Inflammatory macrophage treated with lipopolysaccharide for 4 hours (primary cell): ENCODE measurements around the gene ZNF740.
A peak's percentile ranks its signal among the peaks of the same experiment; 100 is the strongest.
"Not testable (repeated sequence)": the region's sequence is repeated elsewhere in the genome, so short reads cannot be mapped to it uniquely, and the experiment has no call there.

Experiments used
- DNase-seq: peaks from one replicate; pipeline ENCODE4 v3.0.0-alpha.2; 2020

ZNF740 gene

GRCh38 chr12:53195516-53196420 is 15.2 kb downstream of the ZNF740 start:
- no peak for DNase-seq

GRCh38 chr12:53196486-53196885 is 16.0 kb downstream of the ZNF740 start:
- no peak for DNase-seq

DNA sequence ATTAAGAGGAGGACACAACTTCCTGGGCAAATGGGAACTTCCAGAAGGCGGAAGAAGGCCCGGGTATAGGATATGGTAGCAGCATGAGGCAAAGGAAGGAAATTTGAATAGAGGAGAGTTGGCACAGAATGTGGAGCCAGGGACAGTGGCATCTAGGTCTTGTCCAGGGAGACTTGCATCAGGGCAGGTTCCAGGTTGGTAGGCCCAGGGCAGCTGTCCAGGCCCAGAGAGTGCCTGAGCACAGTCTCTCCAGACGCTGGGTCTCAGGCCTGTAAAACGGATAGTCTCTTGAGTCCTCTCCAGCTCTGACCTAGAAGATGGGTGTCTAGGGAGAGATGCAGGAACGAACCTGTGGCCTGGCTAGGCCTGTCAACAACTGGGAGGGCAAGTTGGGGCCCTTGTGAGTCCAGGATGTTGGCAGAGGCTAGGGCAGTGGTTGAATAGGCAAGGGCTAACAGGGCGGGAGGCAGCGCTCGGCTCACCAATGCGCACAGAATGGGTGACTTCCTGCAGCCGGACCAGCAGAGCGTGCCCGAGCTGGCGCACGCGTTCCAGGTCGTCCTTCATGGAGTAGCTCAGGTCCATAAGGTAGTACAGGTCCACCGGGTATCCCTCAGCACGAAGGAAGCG is 16.6 kb downstream of the ZNF740 start:
- no peak for DNase-seq

GRCh38 chr12:53198486-53199110 is 18.1 kb downstream of the ZNF740 start:
- no peak for DNase-seq

GRCh38 chr12:53199700-53200099 is 19.2 kb downstream of the ZNF740 start:
- DNase-seq, result no peak

DNA sequence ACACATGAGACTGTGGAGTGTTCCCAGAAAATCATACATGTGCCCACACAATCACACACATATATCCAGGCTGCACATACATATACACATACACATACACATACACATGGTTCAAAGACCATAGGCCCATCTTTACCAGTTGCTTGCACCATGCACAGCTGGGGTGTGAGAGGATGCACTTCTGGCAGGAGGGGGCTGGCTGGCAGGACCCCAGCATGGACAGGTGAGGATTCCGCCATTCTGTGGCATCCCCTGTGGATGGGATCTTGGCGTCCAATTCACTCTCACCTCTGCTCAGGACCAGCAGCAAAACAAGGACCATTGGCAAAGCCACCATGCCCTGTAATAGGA is 19.6 kb downstream of the ZNF740 start:
- DNase-seq, result no peak

- DNase-seq, result peak; percentile 54
These were observed 20.1 kb downstream of the ZNF740 start for GRCh38 chr12:53200458-53201176.

DNA sequence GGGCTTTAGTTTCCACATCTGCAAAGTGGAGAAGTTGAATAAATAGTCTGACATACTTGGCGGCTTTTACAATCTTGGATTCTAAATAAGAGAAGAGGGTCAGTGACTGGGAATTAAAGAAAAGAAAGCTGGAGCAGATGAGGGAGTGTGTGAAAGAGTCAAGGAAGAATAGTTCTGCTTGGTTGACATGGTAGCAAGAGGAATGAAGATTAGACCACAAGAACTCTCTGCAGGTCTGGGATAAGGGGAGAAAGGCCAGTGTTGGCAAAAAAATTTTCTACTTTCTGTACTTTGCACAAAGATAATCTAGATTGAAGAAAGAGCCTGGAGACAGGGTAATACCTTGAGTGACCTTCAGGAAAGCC is 20.6 kb downstream of the ZNF740 start:
- DNase-seq, result no peak

DNA sequence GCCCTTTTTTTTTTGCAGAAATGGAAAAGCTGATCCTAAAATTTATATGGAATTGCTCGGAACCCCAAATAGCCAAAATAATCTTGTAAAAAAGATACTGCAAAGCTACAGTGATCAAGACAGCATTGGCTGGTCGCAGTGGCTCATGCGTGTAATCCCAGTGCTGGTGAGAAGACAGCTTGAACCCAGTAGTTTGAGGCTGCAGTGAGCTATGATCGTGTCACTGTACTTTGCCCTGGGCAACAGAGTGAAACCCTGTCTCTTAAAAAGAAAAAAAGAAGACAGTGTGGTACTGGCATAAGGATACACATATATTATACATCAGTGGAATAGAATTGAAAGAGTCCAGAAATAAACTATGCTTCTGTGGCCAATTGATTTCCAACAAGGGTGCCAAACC is 21.1 kb downstream of the ZNF740 start:
- DNase-seq, result no peak

- DNase-seq, result not testable (repeated sequence)
These were observed 21.8 kb downstream of the ZNF740 start for GRCh38 chr12:53202316-53202715.

- peak; percentile 58 for DNase-seq
These were observed 23.8 kb downstream of the ZNF740 start for GRCh38 chr12:53204351-53204750.

DNA sequence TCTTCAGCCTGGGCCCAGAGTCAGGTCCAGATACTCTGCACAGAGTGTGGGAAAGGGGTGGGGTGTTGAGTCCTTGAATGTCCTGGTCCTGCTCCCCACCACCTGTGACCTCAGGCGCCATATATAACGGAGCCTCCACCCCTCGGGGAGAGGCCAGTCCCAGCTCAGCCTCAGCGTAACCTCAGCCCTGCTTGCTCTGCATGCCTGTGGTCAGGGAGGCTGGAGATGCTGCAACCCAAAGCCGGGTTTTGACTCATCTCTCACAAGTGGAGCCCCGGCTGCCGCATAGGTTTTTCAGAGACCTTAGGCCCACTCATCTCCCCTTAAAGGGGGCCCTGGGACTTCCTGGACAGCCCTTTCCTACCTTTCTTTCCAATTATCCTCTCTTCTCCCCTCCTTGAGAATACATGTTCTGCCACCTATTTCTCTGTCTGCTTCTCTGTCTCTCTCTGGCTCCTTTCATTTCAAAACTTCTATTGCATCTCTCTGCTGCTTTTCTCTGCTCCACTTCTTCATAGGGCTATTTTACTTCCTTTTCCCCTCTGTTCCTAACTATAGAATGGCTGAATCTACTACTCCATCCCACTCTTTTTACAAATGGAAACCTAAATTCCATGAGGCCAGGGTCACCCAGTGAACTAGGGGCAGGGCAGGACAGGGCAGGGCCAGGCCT is 25.4 kb downstream of the ZNF740 start:
- peak; percentile 84 for DNase-seq

DNA sequence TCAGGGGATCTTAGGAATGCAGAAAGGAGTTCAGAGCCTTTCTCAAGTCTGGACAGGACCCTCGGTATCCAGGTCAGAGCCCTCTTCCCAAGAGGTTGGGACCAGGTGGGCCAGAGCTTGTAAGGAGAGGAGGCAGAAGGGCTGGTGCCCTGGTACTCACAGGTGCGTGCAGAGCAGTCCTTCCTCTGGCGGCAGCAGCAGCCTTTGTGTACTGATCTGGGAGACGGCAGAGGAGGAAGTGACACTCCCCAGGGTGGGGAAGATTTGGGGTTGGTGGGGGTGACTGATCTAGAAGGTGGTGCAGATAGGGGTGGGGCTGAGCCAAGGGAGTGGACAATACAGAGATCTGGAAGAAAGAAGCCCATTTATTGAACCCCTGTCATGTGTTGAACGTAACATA is 26.5 kb downstream of the ZNF740 start, which contains the start of gene ITGB7:
ITGB7 (minus strand) TSS at position 210 of the 400 bp plus-strand sequence. CDS start 6,808 bp downstream, outside the sequence.
- peak; percentile 16 for DNase-seq

GRCh38 chr12:53208435-53208834 is 27.9 kb downstream of the ZNF740 start:
- no peak for DNase-seq

- peak; percentile 82 for DNase-seq
These were observed 28.4 kb downstream of the ZNF740 start for GRCh38 chr12:53208877-53209463.

DNA sequence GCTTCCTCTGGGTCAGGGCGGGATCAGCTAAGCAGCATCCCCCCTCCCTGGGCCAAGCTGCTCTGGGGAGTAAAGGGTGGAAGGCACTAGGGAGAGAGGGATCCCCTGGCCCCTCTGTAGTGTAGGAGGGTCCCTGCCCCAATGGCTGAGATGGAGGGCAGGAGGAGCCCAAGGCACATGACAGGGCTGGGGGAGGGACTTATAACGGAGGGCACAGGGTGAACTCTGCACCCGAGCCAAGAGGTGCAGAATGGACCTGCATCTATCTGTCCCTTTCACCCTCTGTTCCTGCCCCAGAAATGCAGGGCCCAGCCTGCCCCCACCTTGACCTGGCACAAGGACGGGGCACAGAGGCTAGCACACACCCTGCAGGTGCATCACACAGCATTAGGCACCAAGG is 30.3 kb downstream of the ZNF740 start:
- no peak for DNase-seq

DNA sequence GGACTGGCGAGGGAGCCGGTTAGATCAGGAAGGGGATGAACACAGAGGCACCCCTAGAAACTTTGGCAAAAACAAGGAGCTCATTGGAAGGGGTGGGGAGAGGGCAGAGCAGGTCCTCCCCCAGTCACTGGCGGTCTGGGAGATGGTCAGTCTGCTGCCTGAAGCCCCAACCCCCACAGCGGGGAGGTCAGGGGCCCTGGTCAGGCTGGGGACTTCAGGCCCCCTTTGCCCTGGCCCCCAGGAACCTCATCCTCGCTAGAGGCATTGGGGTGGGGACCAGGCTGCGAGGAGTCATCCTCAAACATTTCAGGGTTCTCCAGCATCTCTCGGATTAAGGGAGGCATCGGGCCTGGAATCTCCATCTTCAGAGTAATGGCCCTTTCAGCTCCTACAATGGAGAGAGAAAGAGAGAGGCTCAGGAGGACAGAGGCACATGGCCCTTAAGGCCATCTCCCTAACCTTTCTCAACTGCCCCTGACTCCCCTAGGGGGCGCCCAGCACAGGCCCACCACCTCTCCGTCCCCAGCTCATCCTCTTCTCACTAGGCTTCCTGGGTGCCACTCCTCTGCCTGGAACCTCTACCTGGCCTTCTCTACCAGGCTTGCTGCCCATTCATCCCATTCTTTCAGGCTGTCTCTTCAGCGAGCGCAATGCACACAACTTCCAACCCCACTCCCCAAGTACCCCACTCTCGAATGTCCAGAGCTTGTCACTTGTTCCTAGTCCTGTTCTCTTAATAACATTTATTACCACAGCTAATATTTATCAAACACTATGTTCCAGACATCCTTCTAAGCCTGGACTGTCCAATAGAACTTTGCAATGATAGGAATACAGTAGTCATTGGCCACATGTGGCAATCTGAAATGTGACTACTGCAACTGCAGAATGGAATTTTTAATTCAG is 31.2 kb downstream of the ZNF740 start:
- peak; percentile 12 for DNase-seq

DNA sequence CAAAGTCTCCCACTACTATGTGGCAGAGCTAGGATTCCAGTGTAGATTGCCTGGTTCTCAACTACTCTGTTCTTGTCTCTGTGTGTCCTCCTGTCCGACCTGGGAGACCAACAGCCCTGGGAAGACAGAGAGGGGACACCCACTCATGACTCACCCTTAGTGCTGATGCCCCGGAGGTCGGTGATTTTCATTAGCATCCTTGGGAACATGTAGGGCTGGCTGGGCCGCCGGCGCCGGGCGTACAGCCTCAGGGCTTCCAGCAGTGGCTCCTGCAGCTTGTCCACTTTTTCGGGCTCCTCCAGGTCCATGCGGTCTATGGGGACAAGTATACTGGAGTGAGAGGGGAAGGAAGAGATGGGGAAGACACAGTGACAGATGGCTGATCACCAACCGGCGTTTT is 32.4 kb downstream of the ZNF740 start:
- no peak for DNase-seq

- DNase-seq, result peak; percentile 75
These were observed 32.8 kb downstream of the ZNF740 start for GRCh38 chr12:53213348-53213747.

DNA sequence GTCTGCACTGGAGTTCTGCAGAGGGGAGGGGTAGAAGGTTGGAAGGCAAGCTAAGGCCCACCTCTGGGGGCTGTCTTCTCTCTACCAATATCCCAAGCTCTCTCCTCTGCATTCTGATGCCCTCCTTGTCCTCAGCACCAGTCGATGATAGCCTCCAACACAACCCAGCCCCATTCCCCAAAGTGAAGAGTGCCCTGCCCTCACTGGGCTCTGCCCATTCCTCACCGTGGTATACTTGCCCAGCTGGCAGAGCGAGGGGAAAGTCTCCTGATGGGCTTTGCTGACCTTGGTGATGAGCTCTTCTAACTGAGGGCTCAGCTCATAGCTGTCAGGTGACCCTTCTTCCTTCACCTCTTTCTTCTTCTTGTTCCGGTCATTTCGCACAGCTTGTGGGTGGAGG is 33.7 kb downstream of the ZNF740 start:
- no peak for DNase-seq
